ENCODE measurements around the gene RABGAP1L.
"Not testable (repeated sequence)": the region's sequence is repeated elsewhere in the genome, so short reads cannot be mapped to it uniquely, and the experiment has no call there.

Gene RABGAP1L

DNA sequence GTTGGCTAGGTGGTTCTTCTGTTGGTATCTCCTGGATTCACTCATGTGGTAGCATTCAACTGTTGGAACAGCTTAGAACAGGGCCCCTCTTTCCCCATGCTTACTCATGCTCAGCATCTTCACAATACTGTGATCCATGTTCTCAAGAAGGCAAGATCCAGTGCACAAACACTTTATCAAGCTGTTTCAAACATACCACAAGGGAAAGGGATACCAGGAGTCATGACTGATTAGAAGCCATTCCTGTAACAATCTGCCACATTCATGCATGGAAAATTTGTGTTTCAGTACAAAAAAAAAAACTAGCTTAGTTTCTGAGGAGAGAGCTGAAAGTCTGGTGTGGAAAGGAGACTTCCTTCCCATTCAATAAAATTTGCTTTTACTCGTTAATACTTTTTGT, 670.7 kb downstream of the RABGAP1L start:
- DNase-seq, result no peak

DNA sequence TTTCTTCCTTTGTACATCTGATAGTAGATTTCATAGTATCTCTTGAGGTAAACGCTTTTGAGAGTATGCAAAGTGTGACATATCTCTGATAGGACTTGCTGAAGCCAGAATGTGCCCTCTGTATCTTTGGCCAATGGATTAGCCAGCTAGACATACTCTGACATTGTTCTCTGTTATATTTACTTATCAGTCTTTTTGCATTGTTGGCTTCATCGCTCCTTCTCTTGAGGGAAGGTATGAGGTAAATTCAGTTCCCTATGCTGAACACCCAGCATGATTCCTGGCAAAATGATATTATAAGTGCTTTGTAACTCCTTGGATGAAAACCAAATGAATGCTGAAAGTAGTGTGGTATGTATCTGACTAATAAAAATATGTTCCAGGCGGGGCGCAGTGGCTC, 677.2 kb downstream of the RABGAP1L start:
- DNase-seq, result no peak

DNA sequence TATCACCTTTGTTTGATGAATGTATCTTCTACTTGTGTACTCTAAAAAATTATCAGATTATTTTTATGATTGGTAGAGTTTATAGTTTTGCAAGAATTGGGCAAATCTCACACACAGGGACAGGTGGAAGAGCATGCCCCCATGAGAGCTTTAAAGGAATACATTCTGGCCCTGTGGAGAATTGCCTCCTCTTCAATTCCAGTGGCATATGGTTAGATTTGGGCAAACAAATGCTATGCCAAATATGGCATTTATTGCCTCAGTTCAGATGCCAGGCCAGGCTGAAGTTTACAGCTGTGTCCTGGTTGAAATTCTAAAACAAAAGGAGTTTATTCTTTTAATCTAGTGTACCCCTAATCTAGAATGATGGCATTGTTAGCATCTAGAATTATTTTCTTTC, 678.1 kb downstream of the RABGAP1L start:
- DNase-seq, result no peak

DNA sequence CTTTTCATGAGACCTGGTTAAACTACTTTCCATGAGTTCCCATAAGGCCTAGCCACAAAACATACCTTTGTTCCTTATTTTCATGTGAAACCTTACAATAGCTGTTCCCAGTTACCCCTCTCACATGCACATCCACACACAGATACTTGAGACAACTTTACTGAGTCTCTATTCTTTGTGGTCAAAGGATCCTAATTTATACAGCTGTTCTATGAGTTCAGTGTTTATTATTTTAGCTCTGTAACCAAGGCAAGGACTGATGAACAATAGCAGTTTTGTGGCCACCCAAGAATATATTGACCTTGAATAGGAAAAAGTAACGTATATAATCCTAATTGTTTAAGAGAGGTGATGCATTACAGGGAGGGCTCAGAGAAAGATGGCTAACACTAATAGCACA, 679.9 kb downstream of the RABGAP1L start:
- DNase-seq, result no peak

DNA sequence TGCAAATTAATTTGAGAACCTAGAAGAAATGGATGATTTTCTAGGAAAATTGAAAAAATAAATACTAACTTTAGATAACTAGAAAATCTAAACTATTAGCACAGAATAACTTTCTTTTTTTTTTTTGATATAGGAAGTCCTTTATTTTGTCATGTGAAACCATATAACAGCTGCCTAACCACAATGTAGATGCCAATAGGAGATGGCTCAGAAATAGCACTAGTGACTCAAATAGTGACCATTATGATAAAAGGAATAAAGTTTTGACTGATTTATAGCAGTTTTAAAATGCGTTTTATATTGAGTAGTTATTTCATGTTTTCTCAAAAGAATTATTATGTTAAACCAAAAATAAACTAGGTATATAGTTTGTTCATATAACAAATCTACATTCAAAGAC, 682.4 kb downstream of the RABGAP1L start:
- peak in 1 of 3 donors; percentile 12 for DNase-seq

DNA sequence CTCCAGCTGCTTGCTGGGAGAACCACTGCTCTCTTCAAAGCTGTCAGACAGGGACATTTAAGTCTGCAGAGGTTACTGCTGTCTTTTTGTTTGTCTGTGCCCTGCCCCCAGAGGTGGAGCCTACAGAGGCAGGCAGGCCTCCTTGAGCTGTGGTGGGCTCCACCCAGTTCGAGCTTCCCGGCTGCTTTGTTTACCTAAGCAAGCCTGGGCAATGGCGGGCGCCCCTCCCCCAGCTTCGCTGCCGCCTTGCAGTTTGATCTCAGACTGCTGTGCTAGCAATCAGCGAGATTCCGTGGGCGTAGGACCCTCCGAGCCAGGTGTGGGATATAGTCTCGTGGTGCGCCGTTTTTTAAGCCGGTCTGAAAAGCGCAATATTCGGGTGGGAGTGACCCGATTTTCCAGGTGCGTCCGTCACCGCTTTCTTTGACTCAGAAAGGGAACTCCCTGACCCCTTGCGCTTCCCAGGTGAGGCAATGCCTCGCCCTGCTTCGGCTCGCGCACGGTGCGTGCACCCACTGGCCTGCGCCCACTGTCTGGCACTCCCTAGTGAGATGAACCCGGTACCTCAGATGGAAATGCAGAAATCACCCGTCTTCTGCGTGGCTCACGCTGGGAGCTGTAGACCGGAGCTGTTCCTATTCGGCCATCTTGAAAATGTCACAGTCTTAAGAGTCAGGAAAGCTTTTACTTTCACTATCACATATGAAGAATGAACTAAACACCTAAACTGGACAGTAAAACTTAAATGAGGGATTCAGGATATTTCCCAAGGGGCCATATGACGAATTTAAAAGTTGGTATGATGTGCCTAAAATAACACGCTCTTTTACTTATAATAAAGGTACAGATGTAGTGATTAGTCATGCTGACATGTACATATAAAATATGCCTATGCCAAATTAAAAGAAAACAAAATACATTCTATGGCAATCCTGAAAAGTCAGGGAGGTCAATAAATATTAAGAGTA, 689.6 kb downstream of the RABGAP1L start:
- DNase-seq, result not testable (repeated sequence)

DNA sequence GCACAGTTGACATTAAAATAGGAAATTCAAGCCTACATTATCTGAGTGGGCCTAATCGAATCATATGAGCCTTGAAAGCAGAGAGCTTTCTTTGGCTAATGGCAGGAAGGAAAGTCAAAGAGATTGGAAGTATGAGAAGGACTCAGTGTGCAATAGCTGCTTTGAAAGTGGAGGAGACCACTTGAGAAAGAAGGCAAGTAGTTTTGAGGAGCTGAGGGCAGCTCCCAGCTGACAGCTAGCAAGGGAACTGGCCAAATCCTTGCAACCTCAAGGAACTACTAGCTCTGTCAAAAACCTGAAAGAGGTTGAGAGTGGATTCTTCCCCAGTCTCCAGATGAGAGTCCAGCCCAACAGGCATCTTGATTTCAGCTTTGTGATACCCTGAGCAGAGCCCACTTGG, 691.4 kb downstream of the RABGAP1L start:
- DNase-seq, result no peak

DNA sequence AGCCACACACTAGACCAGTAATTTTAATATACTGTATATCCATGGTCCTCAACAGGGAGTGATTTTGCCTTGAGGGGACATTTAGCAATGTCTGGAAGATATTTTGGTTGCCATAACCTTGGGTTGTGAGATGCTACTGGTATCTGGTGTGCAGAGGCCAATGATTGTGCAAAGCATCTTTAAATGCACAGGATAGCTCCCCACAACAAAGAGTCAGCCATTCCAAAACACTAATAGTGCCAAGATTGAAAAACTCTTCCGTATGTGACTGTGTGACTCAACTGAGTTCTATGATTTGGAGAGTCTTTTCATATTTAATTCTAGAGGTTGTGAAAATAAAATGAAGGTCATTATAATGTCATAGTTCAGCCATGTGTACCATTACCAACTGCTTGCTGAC, 699.0 kb downstream of the RABGAP1L start:
- no peak for DNase-seq

DNA sequence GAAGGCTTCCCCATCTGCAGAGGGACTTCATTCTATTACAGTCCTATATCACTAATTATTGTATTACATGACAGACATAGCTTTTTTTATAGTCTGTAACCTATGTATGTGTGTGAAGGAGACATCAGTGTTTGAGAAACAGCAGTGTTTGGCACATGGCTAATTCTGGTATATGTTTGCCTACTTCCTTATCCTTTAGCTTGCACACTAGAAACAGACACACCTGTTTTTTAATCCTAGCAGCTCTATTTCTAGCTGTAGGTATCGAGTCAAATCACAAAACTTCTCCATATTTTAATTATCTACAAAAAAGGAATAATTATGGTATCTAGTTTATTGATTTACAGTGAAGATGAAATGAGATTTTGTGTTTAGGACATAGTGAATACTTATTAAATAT, 711.0 kb downstream of the RABGAP1L start:
- DNase-seq, result no peak

DNA sequence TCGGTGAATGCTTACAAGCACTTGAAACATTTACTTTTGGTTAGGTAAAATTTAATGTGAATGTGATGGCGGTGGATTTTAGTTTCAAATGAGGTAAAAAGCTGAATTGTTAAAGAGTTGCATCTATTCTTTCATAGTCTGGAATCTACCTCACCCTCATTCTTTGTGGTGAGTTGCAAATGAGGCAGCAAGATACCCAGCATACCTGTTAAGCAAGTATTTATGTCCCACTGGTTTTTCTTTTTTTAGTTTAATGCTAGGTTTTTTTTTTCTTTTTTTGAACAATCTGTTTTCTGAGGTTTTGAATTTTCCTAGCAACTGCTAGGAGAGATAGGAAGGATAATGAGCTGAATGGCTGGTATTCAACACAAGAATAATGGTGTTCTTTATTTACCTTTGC, 712.6 kb downstream of the RABGAP1L start:
- no peak for DNase-seq

DNA sequence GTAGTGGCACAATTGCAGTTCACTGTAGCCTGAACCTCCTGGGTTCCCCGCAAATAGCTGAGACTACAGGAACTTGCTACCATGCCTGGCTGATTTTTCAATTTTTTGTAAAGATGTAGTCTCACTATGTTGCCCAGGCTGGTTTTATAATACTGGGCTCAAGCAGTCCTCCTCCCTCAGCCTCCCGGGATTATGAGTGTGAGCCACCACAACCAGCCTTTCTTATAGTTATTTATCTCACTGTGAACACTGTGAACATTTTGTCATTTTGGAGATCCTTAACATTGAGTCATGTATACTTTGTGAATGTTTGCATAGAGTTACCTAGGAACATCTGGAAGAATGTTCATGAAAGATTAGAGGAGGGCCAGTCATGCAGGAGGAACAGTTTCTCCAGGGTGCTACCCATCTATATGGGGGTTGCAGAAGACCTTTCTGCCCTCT, 713.3 kb downstream of the RABGAP1L start:
- DNase-seq, result no peak

DNA sequence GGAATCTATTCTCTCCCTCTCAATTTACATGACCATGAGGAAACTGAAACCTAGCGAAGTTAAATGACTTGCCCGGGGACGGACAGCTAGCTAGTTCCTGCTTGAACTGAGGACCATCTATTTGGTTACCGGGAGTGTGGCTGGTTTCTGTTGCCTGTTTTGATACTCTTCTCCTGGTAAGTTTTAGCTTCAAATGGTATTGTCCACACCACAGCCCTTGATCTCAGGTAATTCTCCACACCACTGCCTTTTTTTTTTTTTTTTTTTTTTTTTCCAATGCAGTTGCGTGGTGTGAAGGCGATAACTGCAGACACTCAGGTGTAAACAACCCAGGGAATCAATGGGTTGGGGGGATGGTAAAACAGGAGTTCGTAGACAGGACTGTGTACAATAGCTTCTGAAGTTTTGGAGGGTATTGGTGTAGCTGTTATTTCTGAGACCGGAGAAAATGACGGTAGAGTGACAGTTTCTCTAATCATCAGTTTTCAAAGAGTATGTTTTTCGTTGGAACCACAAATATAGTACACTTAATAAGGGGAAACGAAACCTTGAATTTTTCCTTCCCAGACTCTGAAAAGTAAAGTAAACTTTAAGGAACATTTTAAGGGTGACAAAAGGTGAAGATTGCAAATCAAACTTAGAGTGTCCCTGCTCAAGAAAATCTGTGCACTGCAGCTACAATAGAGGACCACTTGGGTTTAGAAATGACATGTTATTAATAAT, 715.2 kb downstream of the RABGAP1L start:
- peak; percentile 64 to 77 (median 66) for DNase-seq

DNA sequence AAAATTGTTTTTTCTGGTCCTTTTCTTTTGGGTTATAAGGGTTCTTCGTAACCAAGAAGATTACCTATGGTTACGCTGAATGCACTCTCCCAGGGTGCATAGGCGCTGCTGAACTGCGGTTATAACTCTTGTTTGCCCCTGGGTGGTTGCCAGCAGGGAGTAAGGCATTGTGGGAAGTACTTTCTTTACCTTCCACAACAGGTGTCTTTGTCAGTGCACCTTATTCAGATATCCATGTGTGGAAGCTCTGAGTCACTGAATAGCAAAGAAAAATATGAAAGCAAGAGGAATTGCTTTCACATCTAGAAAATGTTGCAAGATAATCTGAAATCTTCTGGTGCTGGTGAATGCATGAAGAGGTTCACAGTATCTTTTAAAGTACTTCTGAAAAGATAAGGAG, 716.0 kb downstream of the RABGAP1L start:
- no peak for DNase-seq

DNA sequence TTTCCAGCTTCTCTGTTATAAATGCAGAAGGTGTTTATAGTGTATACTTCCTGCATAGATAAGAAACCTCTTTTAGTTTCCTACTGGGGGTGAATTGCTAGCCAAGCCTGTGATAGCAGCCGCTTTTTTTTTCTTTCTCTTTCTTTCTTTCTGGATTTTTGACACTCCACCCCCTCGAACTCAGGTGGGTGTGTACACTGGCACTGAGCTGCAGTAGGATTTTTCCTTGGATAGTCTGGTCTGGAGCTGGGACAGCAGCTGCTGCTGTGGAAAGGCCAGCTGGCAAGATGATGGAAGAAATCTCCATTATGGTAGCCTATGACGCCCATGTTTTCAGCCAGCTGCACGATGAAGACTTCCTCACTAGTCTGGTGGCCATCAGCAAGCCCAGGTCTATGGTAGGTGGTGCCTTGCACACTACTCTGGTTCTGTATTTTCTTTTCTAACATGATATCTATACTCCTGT, 717.9 kb downstream of the RABGAP1L start:
- DNase-seq, result no peak

DNA sequence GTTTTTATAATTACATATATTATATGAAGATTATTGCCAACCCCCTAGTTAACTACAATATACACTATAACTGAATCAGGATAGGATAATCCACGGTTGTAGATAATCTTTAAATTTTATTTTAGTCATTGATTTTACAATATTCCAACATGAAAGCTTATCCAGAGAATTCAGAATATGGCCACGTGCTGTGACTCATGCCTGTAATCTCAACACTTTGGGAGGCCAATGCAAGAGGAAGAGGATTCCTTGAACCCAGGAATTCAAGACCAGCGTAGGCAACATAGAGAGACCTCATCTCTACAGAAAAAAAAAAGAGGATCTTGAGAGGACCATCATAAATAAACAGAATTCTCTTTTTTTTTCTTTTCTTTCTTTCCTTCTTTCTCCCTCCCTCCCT, 720.9 kb downstream of the RABGAP1L start:
- no peak for DNase-seq

DNA sequence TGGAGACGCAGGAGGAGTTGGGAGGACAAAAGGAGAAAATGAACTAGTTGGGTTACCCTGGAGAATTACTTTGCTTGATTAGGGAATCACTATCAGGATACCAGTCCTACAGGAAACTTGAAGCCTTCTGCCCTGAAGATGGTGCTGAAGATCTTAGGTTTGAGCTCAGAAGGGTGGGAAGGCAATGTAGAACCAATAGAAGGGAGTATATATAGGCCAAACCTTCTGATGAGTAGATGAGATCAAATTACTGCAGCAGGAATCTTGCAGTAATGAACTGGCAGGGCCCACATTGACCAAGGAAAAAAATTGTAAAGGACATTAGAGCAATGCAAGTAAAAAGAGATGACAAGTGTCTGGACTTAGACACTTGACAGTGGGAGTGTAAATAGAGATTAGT, 724.1 kb downstream of the RABGAP1L start:
- DNase-seq, result peak in 2 of 3 donors; percentile 3 to 6

DNA sequence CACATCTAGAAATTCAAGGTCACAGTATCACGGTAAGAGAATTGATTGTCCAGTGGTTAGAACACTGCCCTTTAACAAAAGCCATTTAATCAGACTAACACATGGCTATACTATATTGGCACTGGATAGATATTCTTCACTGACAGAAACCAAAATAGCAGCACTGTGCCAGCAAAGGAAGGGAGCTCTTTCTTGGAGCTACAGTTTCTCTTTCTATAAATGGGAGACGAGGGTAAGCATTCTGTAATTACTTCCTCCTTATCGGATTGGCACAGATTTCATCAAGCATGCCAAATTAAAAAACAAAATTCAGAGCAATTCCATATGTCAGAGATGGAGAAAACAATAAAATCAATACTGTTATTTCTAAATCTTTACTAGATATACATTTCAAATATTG, 724.7 kb downstream of the RABGAP1L start:
- peak in 2 of 3 donors; percentile 3 to 11 for DNase-seq

DNA sequence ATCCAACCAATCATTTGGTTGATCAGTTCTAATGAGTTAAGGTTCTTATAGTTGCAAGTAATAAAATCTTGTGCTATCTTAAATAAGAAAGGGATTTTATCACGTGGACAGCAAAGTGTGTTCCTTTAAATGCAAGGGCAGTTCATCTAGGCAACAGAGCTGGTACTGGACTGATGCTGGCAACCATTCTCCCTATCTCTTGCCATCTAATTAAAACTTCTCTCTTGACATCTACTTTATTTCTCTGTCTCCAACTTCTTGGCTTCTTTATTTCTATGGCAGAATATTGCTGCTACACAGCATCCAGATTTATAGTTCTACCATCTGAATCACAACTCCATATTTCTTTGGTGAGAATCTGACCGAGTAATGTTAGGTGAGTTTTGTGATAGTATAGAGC, 725.2 kb downstream of the RABGAP1L start:
- DNase-seq, result no peak

DNA sequence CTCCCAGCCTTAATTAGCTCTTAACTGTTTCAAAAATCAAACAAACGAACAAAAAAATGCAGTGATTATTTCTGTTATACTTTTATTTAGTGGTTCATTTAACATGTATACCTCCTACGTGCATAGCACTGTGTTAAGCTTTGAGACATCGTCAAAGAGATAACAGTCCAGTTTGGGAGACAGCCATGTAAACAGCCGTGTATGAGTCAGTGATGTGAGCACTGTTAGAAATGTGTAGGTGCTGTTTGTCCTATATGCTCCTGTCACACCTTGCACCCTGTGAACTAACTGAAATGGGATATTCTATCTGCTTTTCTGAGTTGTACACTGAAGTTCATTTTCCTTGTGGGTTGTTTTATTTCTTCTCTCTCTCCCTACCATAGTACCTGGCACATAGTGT, 730.7 kb downstream of the RABGAP1L start:
- DNase-seq, result no peak

DNA sequence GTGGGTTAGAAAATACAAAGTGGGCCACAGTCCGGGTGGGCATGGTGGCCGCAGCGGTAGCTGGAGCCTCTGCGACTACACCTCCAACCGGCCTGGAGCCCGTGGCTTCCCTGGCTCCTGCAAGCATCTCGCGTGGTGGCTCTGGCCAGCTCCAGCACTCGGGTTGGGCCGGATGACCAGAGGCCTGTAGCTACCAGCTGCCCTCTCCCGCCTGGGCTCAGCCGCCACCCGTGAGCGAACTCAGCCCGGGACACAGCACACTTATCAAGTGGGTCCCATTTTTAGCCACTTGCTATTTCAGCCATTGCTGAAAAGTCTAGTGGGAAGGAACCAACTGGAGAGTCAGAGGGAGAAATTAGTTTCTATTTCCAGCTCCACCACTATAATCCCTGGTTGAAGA, 732.7 kb downstream of the RABGAP1L start:
- no peak for DNase-seq

DNA sequence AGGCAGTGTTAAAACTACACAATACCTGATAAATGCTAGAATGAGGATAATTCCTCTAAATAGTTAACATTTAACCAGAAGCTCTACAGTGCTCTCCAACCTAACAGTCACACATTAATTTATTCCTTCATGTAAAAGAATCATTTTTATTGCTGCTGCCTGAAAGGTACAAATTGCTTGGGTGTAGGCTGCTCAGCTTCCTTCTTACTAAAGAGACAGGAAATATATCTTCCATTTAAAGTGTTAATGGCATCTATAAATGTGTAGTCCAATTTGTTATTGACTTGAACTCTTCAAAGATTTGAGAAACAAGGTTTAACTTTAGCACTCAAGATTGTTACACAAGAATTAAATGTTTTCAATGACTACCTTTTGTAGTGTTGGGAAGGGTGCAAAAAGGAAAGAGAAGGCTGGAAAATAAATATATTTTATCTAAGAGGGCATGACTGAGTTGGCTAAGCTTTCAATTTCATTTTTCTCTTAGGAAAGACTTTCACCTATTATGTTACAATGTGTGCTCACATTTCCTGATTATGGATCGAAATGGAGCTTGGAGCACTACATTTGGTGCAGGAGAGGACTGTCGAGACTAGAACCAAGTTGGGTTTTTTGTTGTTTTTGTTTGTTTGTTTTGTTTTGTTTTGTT, 734.9 kb downstream of the RABGAP1L start:
- DNase-seq, result no peak

DNA sequence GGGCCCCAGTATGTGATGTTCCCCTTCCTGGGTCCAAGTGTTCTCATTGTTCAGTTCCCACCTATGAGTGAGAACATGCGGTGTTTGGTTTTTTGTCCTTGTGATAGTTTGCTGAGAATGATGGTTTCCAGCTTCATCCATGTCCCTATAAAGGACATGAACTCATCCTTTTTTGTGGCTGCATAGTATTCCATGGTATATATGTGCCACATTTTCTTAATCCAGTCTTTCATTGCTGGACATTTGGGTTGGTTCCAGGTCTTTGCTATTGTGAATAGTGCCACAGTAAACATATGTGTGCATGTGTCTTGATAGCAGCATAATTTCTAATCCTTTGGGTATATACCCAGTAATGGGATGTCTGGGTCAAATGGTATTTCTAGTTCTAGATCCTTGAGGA, 736.3 kb downstream of the RABGAP1L start:
- DNase-seq, result not testable (repeated sequence)

DNA sequence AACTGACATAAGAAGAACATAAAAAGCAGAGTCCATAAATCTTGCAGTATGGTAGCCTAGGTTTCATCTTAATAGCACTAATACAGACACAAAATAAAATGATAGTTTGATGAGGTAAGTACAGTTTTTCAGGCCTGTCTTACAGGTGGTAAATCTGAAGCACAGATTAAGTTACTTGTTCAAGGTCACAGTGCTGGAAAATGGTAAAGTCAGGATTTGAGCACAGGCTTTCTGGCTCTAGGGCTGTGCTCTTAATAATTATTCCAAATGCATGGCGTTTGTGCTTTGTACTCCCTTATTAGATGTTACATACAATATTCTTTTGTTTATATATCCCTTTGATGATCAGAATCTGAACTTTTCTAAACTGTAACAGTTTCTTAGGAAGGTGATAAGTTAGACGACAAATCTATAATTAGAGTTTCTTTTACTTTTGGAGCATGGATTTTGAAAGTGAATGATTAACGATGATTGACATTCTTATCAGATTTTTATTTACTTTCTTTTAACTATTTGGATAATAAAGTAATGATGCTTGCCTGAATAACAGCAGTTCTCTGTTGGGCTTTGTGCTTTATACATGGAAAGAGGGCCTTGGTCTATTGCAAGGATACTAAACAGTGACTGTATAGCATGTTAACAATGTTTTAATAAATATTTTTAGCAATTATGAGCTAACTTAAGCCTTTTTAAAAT, 738.9 kb downstream of the RABGAP1L start:
- DNase-seq, result no peak

All from suppressor macrophage treated with lipopolysaccharide for 1 hour (primary cell).